ENCODE results near the gene MYL6. TPM values are rescaled to one million over a fixed set of nuclear protein-coding genes. Genes with fewer than 3 reads are reported as not detected.

Gene MYL6
- total and polyA plus RNA-seq, 10 of the 15 experiments (the other 5 are each of a cell fraction or from before 2014, with no cell fraction given), result 1,000 to 4,116 (median 1,828) TPM

DNA sequence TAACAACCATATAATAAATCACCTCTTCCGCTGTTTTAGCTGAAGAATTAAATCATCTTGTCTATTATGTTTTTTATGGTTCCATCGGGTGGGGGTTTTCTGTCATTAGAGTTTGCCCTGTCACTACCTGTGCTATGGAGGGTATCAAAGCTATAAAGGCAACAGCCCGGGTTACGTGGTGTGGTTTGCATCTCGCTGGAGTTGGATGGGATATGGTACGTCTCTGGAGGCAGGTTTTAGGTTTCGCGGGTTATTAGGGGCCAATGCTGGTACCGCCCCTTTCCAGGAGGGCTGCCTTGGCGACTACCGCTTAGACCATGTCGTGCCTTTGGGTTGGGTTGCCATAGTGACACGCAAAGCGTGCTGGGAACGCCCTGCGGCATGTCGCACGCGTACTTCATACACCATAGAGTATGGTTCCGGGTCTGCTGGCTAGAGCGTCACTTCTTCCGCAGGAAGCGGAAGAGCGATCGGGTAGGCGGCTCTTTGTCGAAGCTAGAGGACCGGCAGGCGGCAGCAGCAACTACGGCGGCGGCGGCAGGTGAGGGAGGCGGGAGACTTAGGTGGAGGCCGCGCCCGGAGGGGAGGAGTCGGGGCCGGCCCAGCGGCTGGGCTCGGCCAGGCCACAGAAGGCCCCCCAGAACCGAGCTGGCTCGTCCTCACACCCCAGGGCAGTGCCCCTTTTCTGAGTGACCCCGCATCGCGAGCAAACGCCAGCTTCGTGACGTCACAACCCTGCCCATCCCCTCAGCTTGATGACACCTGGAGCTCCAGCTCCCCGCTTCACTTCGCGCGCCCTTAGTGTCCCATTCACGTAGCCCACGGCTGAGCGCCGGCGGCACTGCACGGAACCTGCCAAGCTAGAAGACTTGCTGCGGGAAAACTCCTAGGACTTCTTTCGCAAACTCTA, 40.1 kb upstream of the MYL6 start, which contains the start of gene ZC3H10 (continued):
- TF ChIP-seq FOXM1 (IDR thresholded peaks at IDR 0.05; ENCODE audit: low read depth, low read length) (peak; percentile 86), RELA (IDR thresholded peaks at IDR 0.05; ENCODE audit: borderline replicate concordance, partially characterized antibody) (peak; percentile 80), NFYA (IDR thresholded peaks at IDR 0.05; ENCODE audit: borderline replicate concordance, low read depth, low read length) (no peak), KDM1A (IDR thresholded peaks at IDR 0.05; ENCODE audit: borderline replicate concordance) (no peak), ZBED1 (IDR thresholded peaks at IDR 0.05; ENCODE audit: borderline replicate concordance) (peak; percentile 99), RAD21 (IDR thresholded peaks at IDR 0.05; ENCODE audit: insufficient read depth, low read depth, low read length) (no peak), MYC (IDR thresholded peaks at IDR 0.05; ENCODE audit: insufficient read depth, insufficient read length, insufficient replicate concordance, low read length, severe bottlenecking) (peak; percentile 87), SMC3 (IDR thresholded peaks at IDR 0.05; ENCODE audit: borderline replicate concordance, low read length) (no peak), SMARCA5 (IDR thresholded peaks at IDR 0.05) (peak; percentile 68; the same call in 1 of the 2 replicates), CHD2 (IDR thresholded peaks at IDR 0.05; ENCODE audit: borderline replicate concordance, low read depth, low read length) (peak; percentile 92), TAF1 (IDR thresholded peaks at IDR 0.05; ENCODE audit: borderline replicate concordance, low read depth, low read length) (peak; percentile 62; the same call in 1 of the 2 replicates), NKRF (conservative IDR thresholded peaks at IDR 0.05) (peak; percentile 89), ZSCAN29 (IDR thresholded peaks at IDR 0.05) (no peak), ELK1 (IDR thresholded peaks at IDR 0.05; ENCODE audit: low read depth, low read length) (peak; percentile 96), ZZZ3 (IDR thresholded peaks at IDR 0.05; ENCODE audit: control insufficient read depth, insufficient read length, low read depth) (no peak)
- TF ChIP-seq, protein P1, sequence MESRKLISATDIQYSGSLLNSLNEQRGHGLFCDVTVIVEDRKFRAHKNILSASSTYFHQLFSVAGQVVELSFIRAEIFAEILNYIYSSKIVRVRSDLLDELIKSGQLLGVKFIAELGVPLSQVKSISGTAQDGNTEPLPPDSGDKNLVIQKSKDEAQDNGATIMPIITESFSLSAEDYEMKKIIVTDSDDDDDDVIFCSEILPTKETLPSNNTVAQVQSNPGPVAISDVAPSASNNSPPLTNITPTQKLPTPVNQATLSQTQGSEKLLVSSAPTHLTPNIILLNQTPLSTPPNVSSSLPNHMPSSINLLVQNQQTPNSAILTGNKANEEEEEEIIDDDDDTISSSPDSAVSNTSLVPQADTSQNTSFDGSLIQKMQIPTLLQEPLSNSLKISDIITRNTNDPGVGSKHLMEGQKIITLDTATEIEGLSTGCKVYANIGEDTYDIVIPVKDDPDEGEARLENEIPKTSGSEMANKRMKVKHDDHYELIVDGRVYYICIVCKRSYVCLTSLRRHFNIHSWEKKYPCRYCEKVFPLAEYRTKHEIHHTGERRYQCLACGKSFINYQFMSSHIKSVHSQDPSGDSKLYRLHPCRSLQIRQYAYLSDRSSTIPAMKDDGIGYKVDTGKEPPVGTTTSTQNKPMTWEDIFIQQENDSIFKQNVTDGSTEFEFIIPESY (IDR thresholded peaks at IDR 0.05), result 0 out of 2 replicates have a peak, but pooled peaks have one; percentile 22
- TF ChIP-seq, protein P2, sequence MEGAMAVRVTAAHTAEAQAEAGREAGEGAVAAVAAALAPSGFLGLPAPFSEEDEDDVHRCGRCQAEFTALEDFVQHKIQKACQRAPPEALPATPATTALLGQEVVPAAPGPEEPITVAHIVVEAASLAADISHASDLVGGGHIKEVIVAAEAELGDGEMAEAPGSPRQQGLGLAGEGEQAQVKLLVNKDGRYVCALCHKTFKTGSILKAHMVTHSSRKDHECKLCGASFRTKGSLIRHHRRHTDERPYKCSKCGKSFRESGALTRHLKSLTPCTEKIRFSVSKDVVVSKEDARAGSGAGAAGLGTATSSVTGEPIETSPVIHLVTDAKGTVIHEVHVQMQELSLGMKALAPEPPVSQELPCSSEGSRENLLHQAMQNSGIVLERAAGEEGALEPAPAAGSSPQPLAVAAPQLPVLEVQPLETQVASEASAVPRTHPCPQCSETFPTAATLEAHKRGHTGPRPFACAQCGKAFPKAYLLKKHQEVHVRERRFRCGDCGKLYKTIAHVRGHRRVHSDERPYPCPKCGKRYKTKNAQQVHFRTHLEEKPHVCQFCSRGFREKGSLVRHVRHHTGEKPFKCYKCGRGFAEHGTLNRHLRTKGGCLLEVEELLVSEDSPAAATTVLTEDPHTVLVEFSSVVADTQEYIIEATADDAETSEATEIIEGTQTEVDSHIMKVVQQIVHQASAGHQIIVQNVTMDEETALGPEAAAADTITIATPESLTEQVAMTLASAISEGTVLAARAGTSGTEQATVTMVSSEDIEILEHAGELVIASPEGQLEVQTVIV (IDR thresholded peaks at IDR 0.05; ENCODE audit: borderline replicate concordance, partially characterized antibody), result peak; percentile 98
